HUES6 (cell line): ENCODE results near the gene MAGI1.
"Not testable (repeated sequence)": the region's sequence is repeated elsewhere in the genome, so short reads cannot be mapped to it uniquely, and the experiment has no call there.

Experiments
- H3K27ac ChIP-seq: 2 replicates; pipeline ENCODE4 v1.7.0; 2013; ENCODE audit warnings: low read depth, mild to moderate bottlenecking, low read length, inconsistent platforms
- H3K27me3 ChIP-seq: 2 replicates; pipeline ENCODE4 v1.6.1; 2013; ENCODE audit warnings: low read length; ENCODE audit not compliant: control insufficient read depth, insufficient read depth
- H3K36me3 ChIP-seq: 2 replicates; pipeline ENCODE4 v1.6.1; 2013; ENCODE audit warnings: low read length; ENCODE audit not compliant: control insufficient read depth, insufficient read depth
- H3K4me1 ChIP-seq: 2 replicates; pipeline ENCODE4 v1.6.1; 2013; ENCODE audit warnings: low read length; ENCODE audit not compliant: control insufficient read depth, insufficient read depth
- H3K4me3 ChIP-seq: 2 replicates; pipeline ENCODE4 v1.5.1; 2013; ENCODE audit warnings: low read depth, low read length
- H3K9ac ChIP-seq: one replicate; pipeline ENCODE4 v1.6.1; 2013; ENCODE audit warnings: mild to moderate bottlenecking, low read length
- H3K9me3 ChIP-seq: 2 replicates; pipeline ENCODE4 v1.6.1; 2013; ENCODE audit warnings: low read depth, low read length; ENCODE audit not compliant: control insufficient read depth, insufficient read depth

Gene MAGI1

DNA sequence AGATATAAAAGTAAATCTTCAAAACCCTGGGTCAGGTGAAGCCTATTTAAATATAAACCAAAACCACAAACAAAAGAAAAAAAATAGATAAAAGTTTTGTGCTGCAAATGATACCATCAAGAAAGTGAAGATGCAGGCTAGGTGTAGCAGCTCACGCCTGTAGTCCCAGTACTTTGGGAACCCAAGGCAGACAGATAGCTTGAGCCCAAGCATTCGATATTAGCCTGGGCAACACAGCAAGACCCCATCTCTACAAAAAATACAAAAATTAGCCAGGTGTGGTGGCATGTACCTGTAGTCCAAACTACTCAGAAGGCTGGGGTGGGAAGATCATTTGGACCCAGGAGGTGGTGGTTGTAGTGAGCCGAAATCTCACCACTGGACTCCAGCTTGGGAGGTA lies 164.8 kb downstream of the MAGI1 start:
- H3K27ac ChIP-seq = no peak overlapping the region
- H3K9me3 ChIP-seq = no peaks in the 10 kb centered on the region
- H3K36me3 ChIP-seq = no peaks in the 10 kb centered on the region
- no peaks in the 10 kb centered on the region for H3K27me3 ChIP-seq
- peaks cover 12% of the 10 kb centered on the region for H3K4me1 ChIP-seq
- H3K9ac ChIP-seq = no peak overlapping the region
- H3K4me3 ChIP-seq = no peak overlapping the region

- H3K4me1 ChIP-seq = peaks cover 8% of the 10 kb centered on the region
- no peak overlapping the region for H3K9ac ChIP-seq
- no peaks in the 10 kb centered on the region for H3K36me3 ChIP-seq
- no peaks in the 10 kb centered on the region for H3K9me3 ChIP-seq
- no peak overlapping the region for H3K27ac ChIP-seq
- H3K27me3 ChIP-seq = no peaks in the 10 kb centered on the region
- H3K4me3 ChIP-seq = no peak overlapping the region
These were observed 165.7 kb downstream of the MAGI1 start for GRCh38 chr3:65873028-65873427.

DNA sequence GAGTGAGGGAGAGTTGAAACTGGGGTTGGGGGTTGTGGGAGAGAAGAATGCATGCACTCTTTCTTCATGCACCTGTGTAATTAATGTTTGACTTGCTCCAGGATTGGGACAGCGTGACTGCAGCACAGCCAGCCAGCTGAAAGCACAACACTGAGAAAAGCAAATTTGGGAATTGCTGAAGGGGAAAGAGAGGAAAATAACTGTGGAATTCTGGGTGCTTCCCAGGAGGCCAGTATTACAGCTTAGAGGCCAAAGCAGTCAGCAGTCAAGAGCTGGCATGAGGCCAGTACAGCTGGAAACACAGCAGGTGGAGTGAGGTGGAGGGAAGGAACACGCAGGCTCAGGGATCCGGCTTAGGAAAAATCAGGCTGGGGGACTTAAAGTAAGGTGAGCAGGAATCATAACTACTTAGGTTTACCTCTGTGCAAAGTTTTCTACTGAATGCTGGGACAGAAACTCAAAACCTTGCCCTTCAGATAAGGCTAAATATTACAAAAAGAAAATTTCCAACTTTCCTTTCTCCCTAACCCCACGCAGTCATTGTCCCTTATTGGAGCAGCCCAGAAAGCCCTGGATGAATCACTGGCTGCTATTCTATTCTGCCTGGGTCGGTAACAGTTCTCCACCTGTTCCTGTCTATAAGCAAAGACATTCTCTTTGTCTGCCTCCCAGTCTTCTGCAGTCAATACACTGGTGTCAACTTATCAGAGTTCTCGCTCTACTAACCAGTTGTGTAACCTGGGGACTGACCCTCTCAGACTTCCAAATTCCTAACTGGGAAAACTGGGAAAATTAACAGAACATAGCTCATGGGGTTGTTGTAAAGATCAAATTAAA lies 167.2 kb downstream of the MAGI1 start:
- no peak overlapping the region for H3K4me3 ChIP-seq
- H3K4me1 ChIP-seq = peaks cover 8% of the 10 kb centered on the region
- no peaks in the 10 kb centered on the region for H3K27me3 ChIP-seq
- H3K36me3 ChIP-seq = no peaks in the 10 kb centered on the region
- H3K27ac ChIP-seq = no peak overlapping the region
- H3K9me3 ChIP-seq = no peaks in the 10 kb centered on the region
- no peak overlapping the region for H3K9ac ChIP-seq

DNA sequence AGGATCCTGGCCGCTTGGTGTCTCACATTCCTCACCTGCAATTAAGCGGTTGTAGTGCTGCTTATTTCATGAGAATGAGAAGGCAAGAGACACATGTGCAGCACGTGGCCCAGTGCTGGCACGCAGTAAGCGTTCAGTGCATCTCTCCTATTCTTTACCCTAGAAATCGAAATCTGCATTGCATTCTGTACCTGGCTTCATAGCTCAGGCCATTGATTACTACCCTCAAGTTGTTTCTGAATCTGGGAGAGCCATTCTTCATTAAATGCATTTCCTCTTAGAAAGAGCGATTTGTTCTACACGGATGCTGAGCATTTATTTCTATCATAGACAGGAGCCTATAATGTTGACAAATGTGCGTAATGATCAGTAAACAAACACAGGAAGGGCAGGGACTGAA lies 168.9 kb downstream of the MAGI1 start:
- Histone ChIP-seq H3K9me3 (no peaks in the 10 kb centered on the region), H3K4me1 (peaks cover 8% of the 10 kb centered on the region), H3K27ac (no peak overlapping the region), H3K27me3 (no peaks in the 10 kb centered on the region), H3K9ac (no peak overlapping the region), H3K4me3 (no peak overlapping the region), H3K36me3 (no peaks in the 10 kb centered on the region)

GRCh38 chr3:65867463-65868210 lies 171.1 kb downstream of the MAGI1 start:
- no peak overlapping the region for H3K9ac ChIP-seq
- H3K9me3 ChIP-seq = no peaks in the 10 kb centered on the region
- H3K4me3 ChIP-seq = no peak overlapping the region
- H3K36me3 ChIP-seq = no peaks in the 10 kb centered on the region
- peaks cover 8% of the 10 kb centered on the region for H3K4me1 ChIP-seq
- H3K27ac ChIP-seq = no peak overlapping the region
- no peaks in the 10 kb centered on the region for H3K27me3 ChIP-seq

DNA sequence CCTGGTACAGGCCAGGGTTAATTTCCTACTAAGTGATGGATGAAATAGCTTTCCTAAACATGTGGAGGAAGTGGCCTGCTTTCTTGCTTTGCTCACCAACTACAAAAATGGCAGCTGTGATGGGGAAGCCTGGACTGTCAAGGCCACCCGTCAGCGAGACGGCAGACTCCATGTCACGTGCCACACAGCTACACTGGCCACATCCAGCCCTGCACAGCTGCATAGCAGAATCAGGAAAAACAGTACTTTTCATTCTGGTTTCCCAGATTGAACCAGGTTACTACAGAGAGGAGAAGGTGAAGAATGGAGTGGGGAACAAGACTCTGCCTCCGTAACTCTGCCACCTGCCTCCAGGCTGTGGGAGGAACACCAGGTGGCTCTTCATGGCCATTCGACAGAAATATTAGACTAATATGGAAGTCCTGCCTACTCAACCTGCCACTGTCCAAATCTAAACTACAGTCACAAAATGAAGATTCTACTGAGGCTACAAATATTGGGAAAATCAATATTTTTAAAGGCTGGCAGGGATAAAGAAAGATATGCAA lies 174.3 kb downstream of the MAGI1 start:
- Histone ChIP-seq H3K4me3 (no peak overlapping the region), H3K36me3 (no peaks in the 10 kb centered on the region), H3K4me1 (no peaks in the 10 kb centered on the region), H3K27ac (no peak overlapping the region), H3K9me3 (no peaks in the 10 kb centered on the region), H3K27me3 (no peaks in the 10 kb centered on the region), H3K9ac (no peak overlapping the region)

DNA sequence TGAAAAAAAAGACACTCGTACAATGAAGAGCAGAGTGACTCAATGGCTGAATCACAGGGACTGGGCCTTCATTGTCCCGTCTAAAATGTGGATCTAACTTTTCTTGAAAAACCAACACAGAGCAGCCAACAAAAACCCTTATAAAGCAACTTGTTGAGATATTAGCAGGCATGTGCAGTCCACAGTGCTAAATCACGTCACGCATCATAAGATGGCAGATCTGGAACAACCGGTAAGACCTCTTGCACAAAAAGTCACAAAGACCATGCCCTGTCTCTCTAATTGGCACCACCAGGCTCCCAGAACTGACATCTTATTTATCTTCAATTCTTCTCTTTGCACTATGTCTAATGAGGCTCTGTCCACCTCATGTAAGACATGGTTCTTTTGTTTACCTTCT lies 177.0 kb downstream of the MAGI1 start:
- H3K9ac ChIP-seq = no peak overlapping the region
- no peaks in the 10 kb centered on the region for H3K36me3 ChIP-seq
- H3K4me1 ChIP-seq = peaks cover 11% of the 10 kb centered on the region
- no peak overlapping the region for H3K27ac ChIP-seq
- no peaks in the 10 kb centered on the region for H3K27me3 ChIP-seq
- no peaks in the 10 kb centered on the region for H3K9me3 ChIP-seq
- no peak overlapping the region for H3K4me3 ChIP-seq

DNA sequence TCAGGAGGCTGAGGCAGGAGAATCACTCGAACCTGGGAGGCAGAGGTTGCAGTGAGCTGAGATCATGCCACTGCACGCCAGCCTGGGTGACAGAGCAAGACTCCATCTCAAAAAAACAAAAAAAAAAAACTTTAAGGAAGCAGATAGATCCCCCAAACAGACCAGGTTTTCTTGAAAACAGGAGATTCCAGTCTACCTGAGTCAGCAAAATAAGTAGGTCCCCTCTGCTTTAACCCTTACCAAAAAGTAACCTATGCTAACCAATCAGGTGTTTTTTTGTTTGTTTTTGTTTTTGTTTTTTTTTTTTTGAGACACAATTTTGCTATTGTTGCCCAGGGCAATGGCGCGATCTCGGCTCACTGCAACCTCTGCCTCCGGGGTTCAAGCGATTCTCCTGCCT lies 179.1 kb downstream of the MAGI1 start:
- H3K4me3 ChIP-seq, H3K9ac ChIP-seq, H3K27ac ChIP-seq, H3K36me3 ChIP-seq, H3K9me3 ChIP-seq, H3K27me3 ChIP-seq: not testable (repeated sequence)
- H3K4me1 ChIP-seq = peaks cover 23% of the 10 kb centered on the region

GRCh38 chr3:65858749-65859148 lies 180.0 kb downstream of the MAGI1 start:
- Histone ChIP-seq H3K27ac (no peak overlapping the region), H3K9ac (no peak overlapping the region), H3K4me3 (no peak overlapping the region), H3K36me3 (no peaks in the 10 kb centered on the region), H3K4me1 (peaks cover 28% of the 10 kb centered on the region), H3K9me3 (no peaks in the 10 kb centered on the region), H3K27me3 (no peaks in the 10 kb centered on the region)

GRCh38 chr3:65857327-65857726 lies 181.4 kb downstream of the MAGI1 start:
- Histone ChIP-seq H3K27ac (no peak overlapping the region), H3K9me3 (no peaks in the 10 kb centered on the region), H3K4me3 (no peak overlapping the region), H3K36me3 (no peaks in the 10 kb centered on the region), H3K4me1 (peaks cover 28% of the 10 kb centered on the region), H3K27me3 (no peaks in the 10 kb centered on the region), H3K9ac (no peak overlapping the region)

DNA sequence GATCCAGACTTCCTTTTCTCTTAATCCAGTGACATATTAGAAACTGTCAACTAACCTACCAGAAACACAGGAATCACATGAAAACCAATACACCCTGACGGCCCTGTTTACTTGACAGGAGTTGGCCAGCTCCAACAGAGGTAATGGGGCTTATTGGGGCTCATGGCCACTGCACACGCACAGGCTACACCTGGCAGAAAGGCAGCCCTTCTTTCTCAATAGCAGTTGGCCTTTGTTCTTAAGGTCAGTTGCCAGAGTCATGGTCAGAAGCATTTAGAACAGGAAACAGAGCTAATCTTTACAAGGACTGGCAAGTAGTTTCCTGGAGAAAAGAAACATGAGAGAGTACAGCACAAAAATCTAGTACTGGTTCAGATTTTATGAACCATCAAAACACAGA lies 181.8 kb downstream of the MAGI1 start:
- no peak overlapping the region for H3K4me3 ChIP-seq
- no peak overlapping the region for H3K9ac ChIP-seq
- H3K4me1 ChIP-seq = peaks cover 30% of the 10 kb centered on the region
- H3K36me3 ChIP-seq = no peaks in the 10 kb centered on the region
- H3K27me3 ChIP-seq = no peaks in the 10 kb centered on the region
- H3K27ac ChIP-seq = no peak overlapping the region
- H3K9me3 ChIP-seq = no peaks in the 10 kb centered on the region
